Keratinocyte (primary cell): ENCODE results near the gene CPEB3. TPM values are rescaled to one million over a fixed set of nuclear protein-coding genes. Genes with fewer than 3 reads are reported as not detected.
"Not testable (repeated sequence)": the region's sequence is repeated elsewhere in the genome, so short reads cannot be mapped to it uniquely, and the experiment has no call there.

Experiments used
- DNase-seq: peaks from one replicate; pipeline ENCODE4 v3.0.0-alpha.2; 2011; ENCODE audit warnings: low read depth, missing footprints, low spot score
- FAIRE-seq: peaks from 2 replicates; lab custom pipeline; 2011; peaks lifted over from hg19 to GRCh38; lab: Jason Lieb, UNC
- H2AFZ ChIP-seq: 2 replicates; pipeline ENCODE4 v1.6.0; 2012; ENCODE audit warnings: low read length, control low read depth, inconsistent platforms; ENCODE audit not compliant: control insufficient read depth
- H3K27ac ChIP-seq: 2 replicates; pipeline ENCODE4 v1.5.1; 2011; ENCODE audit warnings: low read length; ENCODE audit not compliant: control insufficient read depth, insufficient read depth
- H3K27me3 ChIP-seq: 3 replicates; pipeline ENCODE4 v1.6.0; 2011; ENCODE audit warnings: low read length; ENCODE audit not compliant: control insufficient read depth, insufficient read depth; ENCODE audit errors: extremely low read depth
- H3K36me3 ChIP-seq, 2 experiments: 2 replicates in 1 of 2; 3 replicates in 1 of 2; pipeline ENCODE4 v1.5.1; 2011; ENCODE audit warnings: low read length in 2 of 2, mild to moderate bottlenecking in 1 of 2; ENCODE audit not compliant: control insufficient read depth in 2 of 2, insufficient read depth in 2 of 2; ENCODE audit errors: extremely low read depth in 1 of 2
- H3K4me1 ChIP-seq: 3 replicates; pipeline ENCODE4 v1.5.1; 2011; ENCODE audit warnings: low read length; ENCODE audit not compliant: control insufficient read depth, insufficient read depth; ENCODE audit errors: extremely low read depth
- H3K4me2 ChIP-seq: 3 replicates; pipeline ENCODE4 v1.6.0; 2011; ENCODE audit warnings: low read depth, low read length; ENCODE audit not compliant: control insufficient read depth, insufficient read depth; ENCODE audit errors: extremely low read depth
- H3K4me3 ChIP-seq, 3 experiments: fragments of 200-600 bp in 1 of 3; sonication (generic) in 1 of 3; 2 replicates in 2 of 3; 3 replicates in 1 of 3; pipeline ENCODE4 v1.5.1; 2011 to 2016; ENCODE audit warnings: low read length in 3 of 3, mild to moderate bottlenecking in 3 of 3, control low read depth in 2 of 3, inconsistent platforms in 1 of 3, low read depth in 1 of 3, mixed read lengths in 1 of 3, mixed run types in 1 of 3, moderate library complexity in 1 of 3; ENCODE audit not compliant: control insufficient read depth in 2 of 3, insufficient read depth in 2 of 3; ENCODE audit errors: extremely low read depth in 1 of 3
- H3K79me2 ChIP-seq: 2 replicates; pipeline ENCODE4 v1.6.0; 2012; ENCODE audit warnings: low read length; ENCODE audit not compliant: control insufficient read depth, insufficient read depth
- H3K9ac ChIP-seq: 3 replicates; pipeline ENCODE4 v1.6.0; 2011; ENCODE audit warnings: low read length; ENCODE audit not compliant: control insufficient read depth, insufficient read depth; ENCODE audit errors: extremely low read depth
- H3K9me1 ChIP-seq: 3 replicates; pipeline ENCODE4 v1.6.0; 2011; ENCODE audit warnings: low read length; ENCODE audit not compliant: control insufficient read depth, insufficient read depth; ENCODE audit errors: extremely low read depth
- H3K9me3 ChIP-seq: 2 replicates; pipeline ENCODE4 v1.5.1; 2012; ENCODE audit warnings: low read depth, low read length; ENCODE audit not compliant: control insufficient read depth
- H4K20me1 ChIP-seq: 3 replicates; pipeline ENCODE4 v1.6.0; 2011; ENCODE audit warnings: low read length; ENCODE audit not compliant: control insufficient read depth, insufficient read depth; ENCODE audit errors: extremely low read depth
- EZH2 ChIP-seq: IDR thresholded peaks from one replicate; pipeline ENCODE4 v1.6.1; 2012; ENCODE audit warnings: inconsistent platforms, mild to moderate bottlenecking, low read length, moderate library complexity
- dilution Hi-C: fragments of 300-500 bp; cut with MboI; formaldehyde crosslinking; loops from one replicate; pipeline ENCODE4 v1.7.0; 2020; ENCODE audit warnings: low sequenced_read_pairs; ENCODE audit not compliant: extremely low pct_ligation_motif_present
- polyA plus RNA-seq, 5 experiments: library from polyadenylated mRNA; depleted of rRNA in 3 of 5; stranded (reverse) in 3 of 5; stranded (forward) in 1 of 5; unstranded in 1 of 5; fragments of >200 nt; gene quantifications; 1 replicate in 1 of 5; 2 replicates in 3 of 5; 3 replicates in 1 of 5; pipeline versions ENCODE4 v1.2.1 to v1.2.3, GENCODE V29; 2011 to 2012; ENCODE audit warnings: missing spikeins in 2 of 5, low read depth in 1 of 5, low replicate concordance in 1 of 5
- TF ChIP-seq, protein P1 (sequence below), 3 experiments: IDR thresholded peaks in 1 of 3; conservative IDR thresholded peaks in 1 of 3; optimal IDR thresholded peaks in 1 of 3; 2 replicates in 2 of 3; 3 replicates in 1 of 3; pipeline versions ENCODE3 to v1.5.1; 2011; ENCODE audit warnings: low read length in 3 of 3, mild to moderate bottlenecking in 3 of 3, moderate library complexity in 2 of 3, control low read depth in 1 of 3, inconsistent platforms in 1 of 3; ENCODE audit not compliant: insufficient read depth in 2 of 3; ENCODE audit errors: extremely low read depth in 1 of 3

The CPEB3 gene
- polyA plus RNA-seq, 1 donor (not counting 4 experiments of a cell fraction or from before 2014, with no cell fraction given), result 0.47 TPM

DNA sequence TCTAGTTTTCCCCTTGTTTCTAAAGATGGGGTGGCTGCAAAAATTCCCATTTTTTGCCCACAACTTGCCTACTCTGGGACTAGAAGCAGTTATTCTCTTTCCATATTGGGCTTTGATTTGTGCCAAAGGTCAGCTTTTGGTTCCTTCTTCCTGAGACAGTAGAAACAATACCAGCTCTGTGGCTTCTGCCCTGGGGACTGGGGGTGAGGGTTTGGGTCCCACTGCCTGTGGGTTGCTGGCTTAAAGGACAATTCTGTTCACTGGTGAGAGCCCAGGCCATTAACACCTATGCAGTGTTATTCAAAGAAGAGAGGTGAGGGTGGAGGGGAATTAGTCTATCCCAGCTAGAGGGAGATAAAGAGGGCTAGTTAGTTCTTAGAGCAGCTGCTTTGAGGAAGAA is 171.5 kb downstream of the CPEB3 start:
- no peaks in the 10 kb centered on the region for H3K27me3 ChIP-seq
- dilution Hi-C loops, result no loop called here
- H4K20me1 ChIP-seq, result no peaks in the 10 kb centered on the region
- TF ChIP-seq EZH2, result no peak
- TF ChIP-seq, protein P1, sequence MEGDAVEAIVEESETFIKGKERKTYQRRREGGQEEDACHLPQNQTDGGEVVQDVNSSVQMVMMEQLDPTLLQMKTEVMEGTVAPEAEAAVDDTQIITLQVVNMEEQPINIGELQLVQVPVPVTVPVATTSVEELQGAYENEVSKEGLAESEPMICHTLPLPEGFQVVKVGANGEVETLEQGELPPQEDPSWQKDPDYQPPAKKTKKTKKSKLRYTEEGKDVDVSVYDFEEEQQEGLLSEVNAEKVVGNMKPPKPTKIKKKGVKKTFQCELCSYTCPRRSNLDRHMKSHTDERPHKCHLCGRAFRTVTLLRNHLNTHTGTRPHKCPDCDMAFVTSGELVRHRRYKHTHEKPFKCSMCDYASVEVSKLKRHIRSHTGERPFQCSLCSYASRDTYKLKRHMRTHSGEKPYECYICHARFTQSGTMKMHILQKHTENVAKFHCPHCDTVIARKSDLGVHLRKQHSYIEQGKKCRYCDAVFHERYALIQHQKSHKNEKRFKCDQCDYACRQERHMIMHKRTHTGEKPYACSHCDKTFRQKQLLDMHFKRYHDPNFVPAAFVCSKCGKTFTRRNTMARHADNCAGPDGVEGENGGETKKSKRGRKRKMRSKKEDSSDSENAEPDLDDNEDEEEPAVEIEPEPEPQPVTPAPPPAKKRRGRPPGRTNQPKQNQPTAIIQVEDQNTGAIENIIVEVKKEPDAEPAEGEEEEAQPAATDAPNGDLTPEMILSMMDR (optimal IDR thresholded peaks at IDR 0.05 in 1 of 3, IDR thresholded peaks at IDR 0.05 in 1 of 3, conservative IDR thresholded peaks at IDR 0.05 in 1 of 3; ENCODE audit: extremely low read depth in 1 of 3, insufficient read depth in 2 of 3, low read length in 3 of 3), result no peak
- peaks cover 0 to 1% of the 10 kb centered on the region in 2 experiments for H3K36me3 ChIP-seq
- no peaks in the 10 kb centered on the region for H3K9me3 ChIP-seq
- FAIRE-seq, result no peak
- no peak overlapping the region for H3K4me2 ChIP-seq
- no peak for DNase-seq
- H2AFZ ChIP-seq, result no peak overlapping the region
- H3K27ac ChIP-seq, result no peak overlapping the region
- H3K9ac ChIP-seq, result no peak overlapping the region
- H3K4me3 ChIP-seq, result no peak overlapping the region
- H3K79me2 ChIP-seq, result no peaks in the 10 kb centered on the region
- H3K4me1 ChIP-seq, result peaks cover 5% of the 10 kb centered on the region
- H3K9me1 ChIP-seq, result no peaks in the 10 kb centered on the region

GRCh38 chr10:92114917-92115316 is 176.0 kb downstream of the CPEB3 start:
- H3K4me3 ChIP-seq, H3K9me1 ChIP-seq, H3K27me3 ChIP-seq, H3K27ac ChIP-seq, H3K4me2 ChIP-seq, H3K9ac ChIP-seq, H2AFZ ChIP-seq, H3K9me3 ChIP-seq, H3K79me2 ChIP-seq, dilution Hi-C loops, DNase-seq, H4K20me1 ChIP-seq, H3K4me1 ChIP-seq, H3K36me3 ChIP-seq, FAIRE-seq: not testable (repeated sequence)

- FAIRE-seq (no peak), DNase-seq (no peak)
- Histone ChIP-seq H3K27ac (no peak overlapping the region), H3K4me3 (no peak overlapping the region), H3K4me2 (no peak overlapping the region), H3K36me3 (peaks cover 0 to 1% of the 10 kb centered on the region in 2 experiments), H3K27me3 (no peaks in the 10 kb centered on the region), H3K9ac (no peak overlapping the region), H3K9me1 (no peaks in the 10 kb centered on the region), H3K4me1 (no peaks in the 10 kb centered on the region), H3K79me2 (no peaks in the 10 kb centered on the region), H3K9me3 (no peaks in the 10 kb centered on the region), H2AFZ (no peak overlapping the region), H4K20me1 (no peaks in the 10 kb centered on the region)
- TF ChIP-seq, protein P1 (optimal IDR thresholded peaks at IDR 0.05 in 1 of 3, IDR thresholded peaks at IDR 0.05 in 1 of 3, conservative IDR thresholded peaks at IDR 0.05 in 1 of 3; ENCODE audit: extremely low read depth in 1 of 3, insufficient read depth in 2 of 3, low read length in 3 of 3), result no peak
- no peak for TF ChIP-seq EZH2
- dilution Hi-C loops, result no loop called here
Observed at GRCh38 chr10:92113911-92114600, 176.8 kb downstream of the CPEB3 start.
